ENCODE measurements around the gene CLNK.

GRCh38 chr4:10587296-10587695 lies 97.3 kb downstream of the CLNK start:
- TF ChIP-seq EZH2phosphoT487 (IDR thresholded peaks at IDR 0.05; ENCODE audit: low read depth), result no peak
- no peak for TF ChIP-seq CTCF (IDR thresholded peaks at IDR 0.05; ENCODE audit: low read depth, low read length)

Measured in OCI-LY3 (cell line).